GM23248 (cell line): Measurements from ENCODE around the gene MEGF11.

Experiments used
- EZH2 ChIP-seq: fragments of 200-600 bp; sonication (generic); IDR thresholded peaks from 2 replicates; pipeline ENCODE4 v1.6.1; 2018; ENCODE audit warnings: antibody characterized with exemption, mild to moderate bottlenecking; ENCODE audit not compliant: insufficient read depth, poor library complexity, severe bottlenecking
- EZH2phosphoT487 ChIP-seq: fragments of 200-600 bp; sonication (generic); IDR thresholded peaks from 2 replicates; pipeline ENCODE4 v1.6.1; 2018; ENCODE audit warnings: antibody characterized with exemption, moderate library complexity, mild to moderate bottlenecking, low read depth; ENCODE audit not compliant: insufficient read depth

GRCh38 chr15:65881766-65882434 is 371.6 kb downstream of the MEGF11 start:
- TF ChIP-seq EZH2 (no peak), EZH2phosphoT487 (no peak)
